Activated CD8-positive, alpha-beta T cell treated with anti-CD3 and anti-CD28 coated beads, Interleukin-2, amount 10 ng/mL, durations not matched to agents 7 days and 5 days (primary cell): ENCODE measurements around the gene TIMM22. TPM values are rescaled to one million over a fixed set of nuclear protein-coding genes. Genes with fewer than 3 reads are reported as not detected.
A peak's percentile ranks its signal among the peaks of the same experiment; 100 is the strongest.
"Not testable (repeated sequence)": the region's sequence is repeated elsewhere in the genome, so short reads cannot be mapped to it uniquely, and the experiment has no call there.

Experiments used
- ATAC-seq: fragments of 150-1000 bp; cut with Tn5 transposase; one replicate; pipeline ENCODE4 v1.10.0; 2021; ENCODE audit warnings: moderate library complexity
- CTCF ChIA-PET: fragments of 350-600 bp; sonication (Branson Sonifier 250); formaldehyde crosslinking; loops from one replicate; lab custom pipeline; 2021; ENCODE audit warnings: antibody characterized with exemption; lab: Charles Lee
- POLR2A ChIA-PET: fragments of 350-600 bp; sonication (Branson Sonifier 250); formaldehyde crosslinking; loops from one replicate; lab custom pipeline; 2021; ENCODE audit warnings: antibody characterized with exemption; lab: Charles Lee
- DNase-seq: peaks from one replicate; pipeline ENCODE4 v3.0.0-alpha.2; 2020
- H3K27ac Mint-ChIP-seq: one replicate; pipeline ENCODE4 v1.8.0; 2021; ENCODE audit warnings: mild to moderate bottlenecking, mixed read lengths
- H3K27me3 Mint-ChIP-seq: one replicate; pipeline ENCODE4 v1.8.0; 2021; ENCODE audit warnings: low read depth, mixed read lengths
- H3K36me3 Mint-ChIP-seq: one replicate; pipeline ENCODE4 v1.8.0; 2021; ENCODE audit warnings: low read depth, mixed read lengths
- H3K4me1 Mint-ChIP-seq: one replicate; pipeline ENCODE4 v1.8.0; 2021; ENCODE audit warnings: low read depth, mixed read lengths
- H3K4me3 Mint-ChIP-seq: one replicate; pipeline ENCODE4 v1.8.0; 2021; ENCODE audit warnings: mild to moderate bottlenecking, mixed read lengths
- H3K9me3 Mint-ChIP-seq: one replicate; pipeline ENCODE4 v1.8.0; 2022; ENCODE audit warnings: mixed read lengths; ENCODE audit not compliant: insufficient read depth
- total RNA-seq, 2 experiments: library from RNA; stranded (reverse); gene quantifications; one replicate each; pipeline ENCODE4 v1.2.3, GENCODE V29; 2021

The TIMM22 gene
- total RNA-seq, 2 experiments from 2014 or later = 10.0 to 10.4 TPM

DNA sequence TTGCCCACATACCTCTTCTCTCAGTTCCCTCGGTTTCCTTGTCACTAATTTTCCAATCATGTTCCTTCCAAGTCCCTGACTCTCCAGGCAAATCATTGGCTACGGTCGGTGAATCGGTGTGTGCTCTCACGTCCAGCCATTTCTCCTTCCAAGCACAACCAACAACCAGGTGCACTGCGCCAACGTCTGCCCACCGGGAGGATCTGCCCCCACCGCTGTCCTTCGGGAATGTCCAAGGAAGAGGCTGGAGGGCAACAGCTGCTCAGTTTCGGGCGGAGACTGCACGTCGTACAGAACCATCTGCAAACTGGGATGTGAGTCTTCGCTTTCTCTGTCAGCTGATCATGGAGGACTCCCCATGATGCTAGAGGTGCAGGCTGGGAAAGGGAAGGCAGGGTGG, 9.0 kb upstream of the TIMM22 start:
- Mint-ChIP-seq H3K4me1 (no peaks in the 10 kb centered on the region), H3K9me3 (no peaks in the 10 kb centered on the region), H3K27ac (no peak overlapping the region), H3K4me3 (no peak overlapping the region), H3K36me3 (no peaks in the 10 kb centered on the region), H3K27me3 (no peaks in the 10 kb centered on the region)
- ChIA-PET POLR2A (no interaction called here), CTCF (no interaction called here)
- DNase-seq (no peak), ATAC-seq (no peak)

DNA sequence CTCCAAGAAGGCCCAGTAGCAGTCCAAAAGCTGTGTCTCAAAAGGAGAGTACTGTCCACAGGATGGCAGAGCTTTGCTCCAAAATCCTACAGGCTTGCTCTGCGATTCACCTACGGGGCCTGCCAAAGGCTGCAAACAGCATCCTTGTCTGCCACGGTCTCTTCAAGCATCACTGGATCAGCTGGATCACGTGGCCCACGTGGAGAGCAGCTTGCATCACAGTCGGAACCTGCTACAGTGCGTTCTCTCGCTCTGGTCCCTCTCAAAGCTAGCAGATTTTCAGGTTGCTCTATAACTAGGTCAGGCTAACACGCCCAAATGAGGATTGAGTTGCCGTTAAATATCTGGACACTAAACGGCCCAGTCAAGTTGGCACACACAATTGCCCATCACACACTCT, 8.4 kb upstream of the TIMM22 start:
- Mint-ChIP-seq H3K27ac (no peak overlapping the region), H3K36me3 (no peaks in the 10 kb centered on the region), H3K9me3 (no peaks in the 10 kb centered on the region), H3K27me3 (no peaks in the 10 kb centered on the region), H3K4me1 (no peaks in the 10 kb centered on the region), H3K4me3 (no peak overlapping the region)
- ChIA-PET POLR2A (no interaction called here), CTCF (no interaction called here)
- ATAC-seq = no peak
- no peak for DNase-seq

GRCh38 chr17:992933-993332, 4.0 kb upstream of the TIMM22 start:
- Mint-ChIP-seq H3K36me3 (peaks cover 3% of the 10 kb centered on the region), H3K4me3 (no peak overlapping the region), H3K4me1 (peaks cover 8% of the 10 kb centered on the region), H3K27me3 (no peaks in the 10 kb centered on the region), H3K9me3 (peaks cover 11% of the 10 kb centered on the region), H3K27ac (no peak overlapping the region)
- ATAC-seq (no peak), DNase-seq (no peak)
- CTCF ChIA-PET = interaction anchor here (1.4 kb wide), 1 partner anchor 12 kb away, joined by 3 read pairs; no protein-coding TSS in a partner anchor
- POLR2A ChIA-PET = no interaction called here

GRCh38 chr17:995324-995723, 1.6 kb upstream of the TIMM22 start:
- Mint-ChIP-seq H3K9me3 (peaks cover 11% of the 10 kb centered on the region), H3K4me1 (peaks cover 23% of the 10 kb centered on the region)
- H3K27ac Mint-ChIP-seq, H3K27me3 Mint-ChIP-seq, H3K4me3 Mint-ChIP-seq, ATAC-seq, H3K36me3 Mint-ChIP-seq, DNase-seq, POLR2A ChIA-PET: not testable (repeated sequence)
- CTCF ChIA-PET = interaction anchor here (4.7 kb wide), 1 partner anchor 15 kb away, joined by 47 read pairs; the partner anchor contains the start of gene NXN

- CTCF ChIA-PET = interaction anchor here (1.3 to 4.7 kb wide), 5 partner anchors 9 to 586 kb away, joined by 4 to 47 read pairs (median 9); partner anchors contain the start of genes GLOD4, MRM3 and NXN
- Mint-ChIP-seq H3K36me3 (peaks cover 33% of the 10 kb centered on the region), H3K9me3 (peaks cover 11% of the 10 kb centered on the region), H3K4me3 (peak overlapping the region; percentile 89), H3K27me3 (no peaks in the 10 kb centered on the region), H3K27ac (peak overlapping the region; percentile 95), H3K4me1 (peaks cover 23% of the 10 kb centered on the region)
- no peak for ATAC-seq
- no peak for DNase-seq
- POLR2A ChIA-PET = interaction anchor here (1.1 kb wide), 1 partner anchor 120 kb away, joined by 3 read pairs; no protein-coding TSS in a partner anchor
Observed at GRCh38 chr17:998111-998510, 1.2 kb downstream of the TIMM22 start.

DNA sequence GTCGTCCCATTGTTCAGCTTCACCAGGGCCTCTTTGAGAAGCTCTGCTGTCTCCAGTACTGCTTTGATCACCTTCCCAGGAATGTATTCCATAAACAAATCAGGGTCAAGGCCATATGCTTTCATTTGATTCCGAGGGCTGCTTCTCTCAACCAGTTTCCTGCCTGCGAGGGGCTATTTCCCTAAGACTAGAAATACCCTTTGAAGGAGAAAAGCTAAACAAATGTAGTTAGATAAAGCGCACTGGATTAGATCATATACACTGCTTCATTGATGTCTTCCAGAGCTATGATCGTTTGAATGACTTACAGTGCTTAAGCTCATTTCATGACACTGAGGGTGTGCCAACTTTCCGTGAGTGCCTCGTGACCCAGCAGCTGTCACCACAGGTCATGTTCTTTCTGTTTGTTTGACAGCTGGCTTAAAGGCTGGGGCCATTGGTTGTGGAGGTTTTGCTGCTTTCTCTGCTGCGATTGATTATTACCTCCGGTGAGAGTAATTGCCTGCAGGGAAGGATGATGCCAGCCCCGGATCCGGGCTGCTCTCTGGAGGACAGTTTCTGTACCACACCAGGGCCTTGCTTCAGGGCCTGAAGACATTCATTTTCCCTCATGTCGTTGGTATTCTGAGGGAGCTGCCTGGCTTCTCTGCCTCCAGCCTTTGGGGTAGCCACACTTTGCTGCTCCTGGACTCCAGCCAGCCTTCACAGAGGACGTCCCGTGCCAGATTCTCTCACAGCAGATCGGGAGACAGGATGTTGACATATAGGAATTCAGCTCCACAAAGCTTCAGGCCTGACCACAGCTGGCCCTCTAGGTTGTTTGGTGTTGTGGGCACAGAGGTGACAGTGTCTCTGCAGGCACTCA, 3.9 kb downstream of the TIMM22 start:
- peaks cover 30% of the 10 kb centered on the region for H3K4me1 Mint-ChIP-seq
- POLR2A ChIA-PET = no interaction called here
- no peak overlapping the region for H3K4me3 Mint-ChIP-seq
- H3K27ac Mint-ChIP-seq = no peak overlapping the region
- DNase-seq = no peak
- no peak for ATAC-seq
- H3K9me3 Mint-ChIP-seq = no peaks in the 10 kb centered on the region
- CTCF ChIA-PET = interaction anchor here (0.8 to 1.4 kb wide), 3 partner anchors 20 to 223 kb away, joined by 3 to 6 read pairs (median 4); no protein-coding TSS in a partner anchor
- peaks cover 40% of the 10 kb centered on the region for H3K36me3 Mint-ChIP-seq
- H3K27me3 Mint-ChIP-seq = no peaks in the 10 kb centered on the region

DNA sequence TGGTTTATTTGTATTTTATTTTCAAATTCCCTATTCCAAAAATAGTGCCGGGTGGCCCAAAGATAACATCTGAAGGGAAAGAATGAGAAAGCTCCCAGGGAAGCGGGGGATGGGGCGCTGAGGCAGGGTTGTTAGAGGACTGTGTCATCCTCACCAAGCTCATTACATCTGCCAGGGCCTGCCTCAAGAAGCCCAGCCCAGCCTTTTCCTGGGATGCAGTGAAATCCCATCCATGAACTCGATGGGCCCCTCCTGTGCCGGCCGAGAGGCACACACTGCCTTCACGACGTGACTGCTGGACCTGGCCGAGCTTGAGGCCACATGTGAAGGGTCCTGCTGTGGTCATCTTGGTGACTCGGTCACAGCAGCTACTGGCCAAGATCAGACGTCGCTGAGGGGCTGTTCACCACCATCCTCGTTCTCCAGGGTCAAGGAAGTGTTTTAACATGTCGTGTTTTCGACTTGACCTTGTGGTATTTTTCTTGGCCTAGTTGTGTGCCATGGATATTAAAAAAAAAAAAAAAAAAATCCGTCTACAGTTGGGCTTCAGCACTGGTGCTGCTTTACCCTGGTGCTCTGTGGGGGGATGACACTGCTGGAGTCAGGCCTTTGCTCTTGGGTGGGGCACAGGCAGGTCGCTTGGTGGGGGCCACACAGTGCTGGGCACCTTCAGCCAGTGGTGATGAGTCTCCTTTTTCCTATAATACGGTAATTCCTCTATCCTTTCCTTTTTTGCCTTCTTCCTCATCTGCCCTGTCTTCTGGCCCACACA, 4.9 kb downstream of the TIMM22 start:
- ATAC-seq (no peak), DNase-seq (no peak)
- no peak overlapping the region for H3K4me3 Mint-ChIP-seq
- H3K4me1 Mint-ChIP-seq = peaks cover 30% of the 10 kb centered on the region
- no peaks in the 10 kb centered on the region for H3K9me3 Mint-ChIP-seq
- ChIA-PET CTCF (interaction anchor here (0.8 to 1.0 kb wide), 2 partner anchors 54 to 224 kb away, joined by 3 read pairs; no protein-coding TSS in a partner anchor), POLR2A (no interaction called here)
- no peaks in the 10 kb centered on the region for H3K27me3 Mint-ChIP-seq
- peaks cover 41% of the 10 kb centered on the region for H3K36me3 Mint-ChIP-seq
- no peak overlapping the region for H3K27ac Mint-ChIP-seq

DNA sequence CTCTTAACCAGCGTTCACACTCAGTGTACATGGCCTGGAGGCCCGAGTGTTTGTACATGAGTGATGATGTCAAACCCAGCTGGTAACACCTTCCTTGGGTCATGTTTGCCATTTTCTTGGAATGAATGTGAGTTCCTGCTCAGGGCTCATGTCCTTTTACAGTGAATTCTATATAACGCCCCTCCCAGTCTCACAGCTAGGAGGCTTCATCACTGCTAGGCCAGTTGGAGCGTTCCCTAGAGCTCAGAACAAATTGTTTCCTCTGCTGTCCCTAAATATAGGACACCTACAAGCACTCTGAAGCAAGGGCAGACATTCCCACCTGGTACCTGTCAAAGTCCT, 5.5 kb downstream of the TIMM22 start:
- POLR2A ChIA-PET = no interaction called here

DNA sequence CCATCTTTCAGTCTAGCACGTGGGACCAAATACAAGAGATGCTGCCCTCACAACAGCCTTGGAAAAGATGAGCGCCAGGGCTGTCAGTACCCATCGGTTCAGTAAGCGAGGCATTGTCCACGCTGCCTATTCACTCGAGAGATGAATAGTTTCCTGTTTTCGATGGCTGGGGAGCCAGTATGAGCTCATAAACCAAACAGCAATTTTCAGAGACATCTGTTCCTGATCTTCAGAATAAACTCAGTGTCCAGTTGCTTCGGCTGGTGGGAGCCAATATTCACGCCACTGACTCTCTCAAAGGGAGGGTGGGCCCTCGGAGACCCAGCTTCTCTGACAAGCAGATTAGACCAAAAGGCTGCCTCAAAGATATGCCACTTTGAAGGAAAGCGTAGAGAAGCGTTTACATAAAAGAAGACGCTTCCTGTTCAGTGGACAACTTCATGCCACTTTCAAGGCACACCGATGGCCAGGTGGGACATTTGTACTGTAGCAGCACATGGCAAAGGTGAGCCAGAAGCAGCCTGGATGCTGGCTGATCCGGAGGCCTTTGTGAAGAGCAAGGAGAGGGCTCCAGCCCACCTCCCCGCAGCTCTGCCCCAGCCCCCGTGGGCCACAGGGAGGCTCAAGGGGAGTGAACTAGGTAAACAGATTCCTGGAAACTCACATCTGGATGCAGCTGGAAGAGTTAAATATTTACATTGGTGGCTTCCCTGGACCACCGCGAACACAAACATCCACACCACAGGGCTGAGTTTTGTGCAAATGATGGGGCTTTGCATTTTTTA, 6.0 kb downstream of the TIMM22 start:
- no peak overlapping the region for H3K27ac Mint-ChIP-seq
- no peaks in the 10 kb centered on the region for H3K9me3 Mint-ChIP-seq
- H3K4me1 Mint-ChIP-seq = peaks cover 23% of the 10 kb centered on the region
- DNase-seq (no peak), ATAC-seq (no peak)
- peaks cover 44% of the 10 kb centered on the region for H3K36me3 Mint-ChIP-seq
- no peak overlapping the region for H3K4me3 Mint-ChIP-seq
- H3K27me3 Mint-ChIP-seq = no peaks in the 10 kb centered on the region
- POLR2A ChIA-PET = no interaction called here
- CTCF ChIA-PET = interaction anchor here (1.0 kb wide), 1 partner anchor 53 kb away, joined by 3 read pairs; no protein-coding TSS in a partner anchor

More for the DNA sequence above, 5.5 kb downstream of the TIMM22 start:
- no peaks in the 10 kb centered on the region for H3K27me3 Mint-ChIP-seq
- H3K9me3 Mint-ChIP-seq = no peaks in the 10 kb centered on the region
- CTCF ChIA-PET = interaction anchor here (1.0 kb wide), 1 partner anchor 54 kb away, joined by 3 read pairs; no protein-coding TSS in a partner anchor
- peaks cover 43% of the 10 kb centered on the region for H3K36me3 Mint-ChIP-seq
- no peak for DNase-seq
- ATAC-seq = no peak
- peaks cover 27% of the 10 kb centered on the region for H3K4me1 Mint-ChIP-seq
- H3K4me3 Mint-ChIP-seq = no peak overlapping the region
- no peak overlapping the region for H3K27ac Mint-ChIP-seq

- Mint-ChIP-seq H3K27me3 (no peaks in the 10 kb centered on the region), H3K27ac (no peak overlapping the region), H3K4me1 (peaks cover 17% of the 10 kb centered on the region), H3K36me3 (peaks cover 45% of the 10 kb centered on the region), H3K4me3 (no peak overlapping the region), H3K9me3 (no peaks in the 10 kb centered on the region)
- DNase-seq = no peak
- POLR2A ChIA-PET = no interaction called here
- no peak for ATAC-seq
- CTCF ChIA-PET = no interaction called here
Observed at GRCh38 chr17:1003633-1003971, 6.7 kb downstream of the TIMM22 start.

DNA sequence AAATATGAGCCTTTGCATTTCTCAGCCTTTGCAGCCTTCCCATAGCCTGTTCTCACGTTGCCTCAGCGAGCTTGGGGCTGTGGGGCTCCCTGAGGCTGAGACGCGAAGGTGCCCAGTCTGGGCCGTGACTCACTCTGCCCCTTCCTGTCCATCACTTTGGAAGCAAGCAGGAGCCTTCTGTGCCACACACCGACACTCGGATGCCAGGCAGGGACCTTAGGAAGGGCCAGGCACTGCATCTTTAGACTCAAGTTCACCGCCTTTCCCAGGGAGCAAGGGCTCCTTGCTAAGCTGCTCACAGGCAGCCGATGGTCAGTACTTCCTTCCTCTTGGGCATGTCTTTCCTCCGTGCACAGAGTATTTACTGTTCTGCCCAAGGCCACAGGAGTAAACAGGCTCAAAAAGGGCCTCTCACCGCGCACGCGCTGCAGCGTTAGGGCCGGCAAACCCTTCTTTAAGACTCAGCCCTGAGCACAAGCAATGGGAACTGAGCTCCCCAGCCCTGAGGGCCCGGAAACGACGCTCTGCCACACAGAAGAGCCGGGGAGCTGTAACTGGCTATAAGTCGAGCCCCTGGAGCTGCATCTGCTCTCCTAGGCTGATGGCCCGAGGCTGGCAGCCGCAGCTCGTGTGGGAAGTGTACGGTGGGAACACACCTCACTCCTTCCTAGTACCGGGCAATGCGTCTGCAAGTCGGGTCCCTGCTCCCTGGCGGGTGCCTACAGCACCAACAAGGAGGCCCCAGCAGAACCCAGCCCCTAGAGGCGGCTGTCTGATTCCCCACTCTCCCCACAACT, 7.2 kb downstream of the TIMM22 start:
- Mint-ChIP-seq H3K4me3 (no peak overlapping the region), H3K27me3 (no peaks in the 10 kb centered on the region), H3K9me3 (no peaks in the 10 kb centered on the region), H3K27ac (no peak overlapping the region), H3K36me3 (peaks cover 45% of the 10 kb centered on the region), H3K4me1 (peaks cover 11% of the 10 kb centered on the region)
- no peak for ATAC-seq
- no peak for DNase-seq
- POLR2A ChIA-PET = no interaction called here
- CTCF ChIA-PET = no interaction called here
